K562 (cell line): Measurements from ENCODE around the gene CEP85L. TPM values are rescaled to one million over a fixed set of nuclear protein-coding genes. Genes with fewer than 3 reads are reported as not detected.

Experiments used
- CHCHD3 ChIP-seq: fragments of 250-450 bp; sonication (Bioruptor Pico); IDR thresholded peaks from 2 replicates; pipeline ENCODE4 v2.1.2; 2022; ENCODE audit warnings: mild to moderate bottlenecking
- CTCFL ChIP-seq: IDR thresholded peaks from 2 replicates; pipeline ENCODE4 v1.6.1; 2011; ENCODE audit warnings: borderline replicate concordance, low read depth, mild to moderate bottlenecking, moderate library complexity, low read length; ENCODE audit not compliant: insufficient read depth, poor library complexity, severe bottlenecking
- DPF2 ChIP-seq: fragments of 450-650 bp; IDR thresholded peaks from 2 replicates; pipeline ENCODE4 v1.6.1; 2016
- MTA1 ChIP-seq: fragments of 450-650 bp; IDR thresholded peaks from 2 replicates; pipeline ENCODE4 v1.6.1; 2017; ENCODE audit warnings: borderline replicate concordance
- POLR2AphosphoS5 ChIP-seq: IDR thresholded peaks from 2 replicates; pipeline ENCODE4 v1.6.1; 2011; ENCODE audit warnings: mild to moderate bottlenecking, low read depth, low read length, moderate library complexity; ENCODE audit not compliant: control insufficient read depth, insufficient read depth
- TAL1 ChIP-seq: fragments of 450-650 bp; IDR thresholded peaks from 2 replicates; pipeline ENCODE4 v1.6.1; 2016; ENCODE audit warnings: mild to moderate bottlenecking
- TGIF2 ChIP-seq: sonication (generic); formaldehyde crosslinking; IDR thresholded peaks from 2 replicates; pipeline ENCODE4 v1.8.1; 2022; ENCODE audit warnings: mild to moderate bottlenecking, missing genetic modification reagents, moderate library complexity
- ZHX1 ChIP-seq: fragments of 150-350 bp; conservative IDR thresholded peaks from 2 replicates; pipeline ENCODE4 v1.6.1; 2014; ENCODE audit warnings: low read length
- ZNF133 ChIP-seq: fragments of 250-450 bp; sonication (Bioruptor Pico); IDR thresholded peaks from 2 replicates; pipeline ENCODE4 v1.4.0; 2020; ENCODE audit warnings: mild to moderate bottlenecking
- polyA plus RNA-seq, 8 experiments: library from polyadenylated mRNA; depleted of rRNA in 4 of 8; stranded (reverse) in 5 of 8; unstranded in 3 of 8; fragments of >200 nt; fragmentation: Nextera tagmentation in 2 of 8; fragmentation: Illumina TruSeq in 1 of 8; extraction: Ambion mirVana in 2 of 8; extraction: Trizol in 1 of 8; gene quantifications; 2 replicates each; pipeline versions ENCODE4 v1.2.1 to v1.2.3, GENCODE V29; 2011 to 2014; ENCODE audit warnings: inconsistent platforms in 1 of 8, missing spikeins in 1 of 8
- total RNA-seq, 7 experiments: library from RNA; depleted of rRNA in 6 of 7; stranded (reverse); fragments of >200 nt in 6 of 7; fragmentation: Illumina TruSeq in 2 of 7; extraction: Trizol in 2 of 7; gene quantifications; 2 replicates each; pipeline versions ENCODE4 v1.2.1 to v1.2.3, GENCODE V29; 2011 to 2021; ENCODE audit warnings: low replicate concordance in 1 of 7

CEP85L gene
- total and polyA plus RNA-seq, 9 of the 15 experiments (the other 6 are each of a cell fraction or from before 2014, with no cell fraction given), result 4.5 to 15.8 (median 8.3) TPM

- TF ChIP-seq CHCHD3 (CRISPR knock-in tag), result no peak
- no peak for TF ChIP-seq MTA1
- no peak for TF ChIP-seq ZNF133 (CRISPR knock-in tag)
- TF ChIP-seq POLR2AphosphoS5, result no peak
- TF ChIP-seq TGIF2 (CRISPR knock-in tag), result no peak
- TF ChIP-seq ZHX1, result no peak
- peak; percentile 18; the same call in 1 of the 2 replicates for TF ChIP-seq TAL1
- TF ChIP-seq CTCFL, result no peak
- 0 out of 2 replicates have a peak, but pooled peaks have one; percentile 24 for TF ChIP-seq DPF2
Measured at GRCh38 chr6:118641042-118641441, 10.3 kb downstream of the CEP85L start (continued).
